HCT116 (cell line): ENCODE measurements around the gene RBM15B. TPM values are rescaled to one million over a fixed set of nuclear protein-coding genes. Genes with fewer than 3 reads are reported as not detected.

Experiments used
- ATAC-seq: fragments of 200-7000 bp; cut with Tn5 transposase; 2 replicates; pipeline ENCODE4 v1.9.1; 2020; ENCODE audit warnings: mild to moderate bottlenecking, moderate library complexity
- BruUV-seq: library from RNA; stranded (reverse); fragments of 400-500 nt; replicated peaks from 2 replicates; lab custom pipeline; 2021; lab: Mats Ljungman, UMichigan
- CTCF ChIA-PET: fragments of 300-600 bp; sonication (Branson Sonifier 250); formaldehyde crosslinking; loops from one replicate; lab custom pipeline; 2021; ENCODE audit warnings: antibody characterized with exemption; lab: Charles Lee
- POLR2A ChIA-PET: fragments of 300-600, 350-600 bp; sonication (Branson Sonifier 250); formaldehyde crosslinking; loops from one replicate; lab custom pipeline; 2021; ENCODE audit warnings: antibody characterized with exemption; lab: Charles Lee
- RAD21 ChIA-PET, 2 experiments: fragments of 300-600 bp; sonication (Branson Sonifier 250); formaldehyde crosslinking; loops; one replicate each; lab custom pipeline; 2023; ENCODE audit warnings: low total read pairs in 2 of 2; ENCODE audit not compliant: uncharacterized antibody in 2 of 2, unreplicated experiment in 2 of 2, low non-redundant PET in 1 of 2; lab: Charles Lee
- DNase-seq: peaks from one replicate; pipeline ENCODE4 v3.0.0-alpha.2; 2010; ENCODE audit warnings: low read depth, low spot score
- H2AFZ ChIP-seq: fragments of 200-600 bp; shearing (Covaris generic), sonication (generic); 2 replicates; pipeline ENCODE4 v1.6.1; 2017; ENCODE audit warnings: low read depth, mixed run types, mixed read lengths, antibody characterized with exemption, low read length; ENCODE audit not compliant: poor library complexity, severe bottlenecking
- H3K27ac ChIP-seq: 2 replicates; pipeline ENCODE4 v1.5.1; 2012; ENCODE audit warnings: low read depth, low read length
- H3K27me3 ChIP-seq: fragments of 200-600 bp; sonication (generic); 2 replicates; pipeline ENCODE4 v1.6.1; 2016; ENCODE audit warnings: mixed run types, low read length, mixed read lengths; ENCODE audit not compliant: insufficient read depth
- H3K36me3 ChIP-seq, 2 experiments: fragments of 200-500 bp in 1 of 2; fragments of 200-600 bp in 1 of 2; sonication (Bioruptor generic) in 1 of 2; sonication (generic) in 1 of 2; 2 replicates each; pipeline versions ENCODE4 v1.5.1 to v1.6.1; 2014 to 2016; ENCODE audit warnings: low read length in 2 of 2, inconsistent platforms in 1 of 2, mixed read lengths in 1 of 2, mixed run types in 1 of 2; ENCODE audit not compliant: insufficient read depth in 2 of 2, control insufficient read depth in 1 of 2
- H3K4me1 ChIP-seq, 2 experiments: fragments of 200-600 bp in 1 of 2; sonication (generic) in 1 of 2; 2 replicates each; pipeline versions ENCODE4 v1.5.1 to v1.6.1; 2012 to 2017; ENCODE audit warnings: low read length in 2 of 2, inconsistent platforms in 1 of 2, mild to moderate bottlenecking in 1 of 2, mixed read lengths in 1 of 2, mixed run types in 1 of 2, moderate library complexity in 1 of 2; ENCODE audit not compliant: insufficient read depth in 2 of 2, control insufficient read depth in 1 of 2
- H3K4me2 ChIP-seq: fragments of 200-600 bp; sonication (generic); 2 replicates; pipeline ENCODE4 v1.6.1; 2017; ENCODE audit warnings: mixed run types, low read length, mixed read lengths
- H3K4me3 ChIP-seq, 2 experiments: fragments of 200-600 bp in 1 of 2; sonication (generic) in 1 of 2; replicated peaks in 1 of 2; 2 replicates each; pipeline ENCODE4 v1.5.1; 2011 to 2016; ENCODE audit warnings: low read length in 2 of 2, control low read depth in 1 of 2, low read depth in 1 of 2, mild to moderate bottlenecking in 1 of 2, mixed read lengths in 1 of 2, mixed run types in 1 of 2
- H3K79me2 ChIP-seq: fragments of 200-600 bp; sonication (generic); 2 replicates; pipeline ENCODE4 v1.6.1; 2017; ENCODE audit warnings: mild to moderate bottlenecking, mixed run types, low read length, moderate library complexity, mixed read lengths; ENCODE audit not compliant: insufficient read depth
- H3K9ac ChIP-seq: fragments of 200-600 bp; sonication (generic); 2 replicates; pipeline ENCODE4 v1.6.1; 2016; ENCODE audit warnings: low read length, mixed read lengths
- H3K9me2 ChIP-seq: fragments of 200-600 bp; sonication (generic), shearing (Covaris generic); 2 replicates; pipeline ENCODE4 v1.6.1; 2017; ENCODE audit warnings: mixed run types, mild to moderate bottlenecking, moderate library complexity; ENCODE audit not compliant: insufficient read depth
- H3K9me3 ChIP-seq, 2 experiments: fragments of 200-500 bp in 1 of 2; fragments of 200-600 bp in 1 of 2; sonication (Bioruptor generic) in 1 of 2; sonication (generic) in 1 of 2; 2 replicates each; pipeline ENCODE4 v1.6.1; 2014 to 2017; ENCODE audit warnings: low read length in 2 of 2, mixed read lengths in 2 of 2, inconsistent platforms in 1 of 2, low read depth in 1 of 2, mild to moderate bottlenecking in 1 of 2, mixed run types in 1 of 2, moderate library complexity in 1 of 2; ENCODE audit not compliant: control insufficient read depth in 1 of 2, insufficient read depth in 1 of 2
- H4K20me1 ChIP-seq: fragments of 200-600 bp; sonication (generic), shearing (Covaris generic); 2 replicates; pipeline ENCODE4 v1.6.1; 2017; ENCODE audit warnings: mixed run types, mild to moderate bottlenecking, moderate library complexity; ENCODE audit not compliant: insufficient read depth
- CBX3 ChIP-seq: IDR thresholded peaks from 2 replicates; pipeline ENCODE4 v1.6.1; 2012; ENCODE audit warnings: low read depth
- CEBPB ChIP-seq: IDR thresholded peaks from 2 replicates; pipeline ENCODE4 v1.6.1; 2012; ENCODE audit warnings: low read depth
- EGR1 ChIP-seq: IDR thresholded peaks from 2 replicates; pipeline ENCODE4 v1.6.1; 2012; ENCODE audit warnings: low read depth
- ELF1 ChIP-seq: IDR thresholded peaks from 2 replicates; pipeline ENCODE4 v1.6.1; 2012; ENCODE audit warnings: low read depth, borderline replicate concordance
- EZH2phosphoT487 ChIP-seq: fragments of 200-600 bp; IDR thresholded peaks from 2 replicates; pipeline ENCODE4 v1.6.1; 2018; ENCODE audit warnings: antibody characterized with exemption, borderline replicate concordance
- FOSL1 ChIP-seq: IDR thresholded peaks from 2 replicates; pipeline ENCODE4 v1.6.1; 2012; ENCODE audit warnings: low read depth
- JUND ChIP-seq: IDR thresholded peaks from 2 replicates; pipeline ENCODE4 v1.6.1; 2012
- POLR2A ChIP-seq: IDR thresholded peaks from 2 replicates; pipeline ENCODE4 v1.7.0; 2011; ENCODE audit warnings: borderline replicate concordance; ENCODE audit not compliant: insufficient read depth, insufficient read length; ENCODE audit errors: extremely low read depth
- POLR2AphosphoS5 ChIP-seq: IDR thresholded peaks from 2 replicates; pipeline ENCODE4 v1.6.1; 2011; ENCODE audit warnings: mild to moderate bottlenecking, low read depth, low read length, moderate library complexity
- RAD21 ChIP-seq: IDR thresholded peaks from 2 replicates; pipeline ENCODE4 v1.6.1; 2012; ENCODE audit warnings: low read depth, mild to moderate bottlenecking
- SP1 ChIP-seq: IDR thresholded peaks from 2 replicates; pipeline ENCODE4 v1.6.1; 2012; ENCODE audit warnings: low read depth
- SRF ChIP-seq: IDR thresholded peaks from 2 replicates; pipeline ENCODE4 v1.6.1; 2012; ENCODE audit warnings: low read depth
- TCF7L2 ChIP-seq: IDR thresholded peaks from 2 replicates; pipeline ENCODE4 v1.7.0; 2011; ENCODE audit warnings: borderline replicate concordance, inconsistent platforms; ENCODE audit not compliant: insufficient read depth, insufficient read length; ENCODE audit errors: extremely low read depth
- YY1 ChIP-seq: IDR thresholded peaks from 2 replicates; pipeline ENCODE4 v1.6.1; 2011; ENCODE audit warnings: low read length, low read depth, moderate library complexity, mild to moderate bottlenecking; ENCODE audit not compliant: insufficient replicate concordance; ENCODE audit errors: extremely low read depth
- ZFX ChIP-seq: fragments of 450-650 bp; IDR thresholded peaks from 2 replicates; pipeline ENCODE4 v1.6.1; 2017
- intact Hi-C: fragments of 100-400 bp; cut with micrococcal nuclease; formaldehyde crosslinking; loops from 2 replicates; pipeline ENCODE4 v1.10.0; 2022
- total RNA-seq: library from RNA; stranded (reverse); gene quantifications from one replicate; pipeline ENCODE4 v1.2.1, GENCODE V29; 2021; ENCODE audit not compliant: unreplicated experiment
- TF ChIP-seq, protein P1 (sequence below): IDR thresholded peaks from 2 replicates; pipeline ENCODE4 v1.6.1; 2011; ENCODE audit warnings: mild to moderate bottlenecking, low read length, moderate library complexity; ENCODE audit not compliant: insufficient replicate concordance; ENCODE audit errors: extremely low read depth
- TF ChIP-seq, protein P2 (sequence below): IDR thresholded peaks from 2 replicates; pipeline ENCODE4 v1.6.1; 2012
- TF ChIP-seq, protein P3 (sequence below), 3 experiments: fragments of 200-600 bp in 1 of 3; sonication (generic) in 1 of 3; IDR thresholded peaks in 2 of 3; conservative IDR thresholded peaks in 1 of 3; 2 replicates each; pipeline ENCODE4 v1.5.1; 2012 to 2017; ENCODE audit warnings: low read depth in 2 of 3, low read length in 2 of 3, antibody characterized with exemption in 1 of 3, borderline replicate concordance in 1 of 3, control low read depth in 1 of 3, mild to moderate bottlenecking in 1 of 3, mixed read lengths in 1 of 3, mixed run types in 1 of 3, moderate library complexity in 1 of 3; ENCODE audit not compliant: insufficient read depth in 1 of 3

RBM15B gene
- total RNA-seq, 1 experiment from 2014 or later: 24.1 TPM

DNA sequence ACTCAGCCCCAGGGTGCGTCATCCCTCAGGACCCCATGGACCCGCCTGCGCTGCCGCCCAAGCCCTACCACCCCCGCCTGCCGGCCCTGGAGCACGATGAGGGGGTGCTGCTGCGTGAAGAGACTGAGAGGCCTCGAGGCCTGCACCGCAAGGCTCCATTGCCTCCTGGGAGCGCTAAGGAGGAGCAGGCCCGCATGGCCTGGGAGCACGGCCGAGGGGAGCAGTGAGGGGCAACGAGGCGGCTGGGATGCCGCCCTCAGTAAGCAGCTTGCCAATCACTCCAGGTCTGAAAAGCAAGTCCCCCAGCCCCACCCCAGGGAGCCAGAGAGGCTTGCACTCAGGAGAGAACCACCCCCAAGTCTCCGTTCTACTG is 9.8 kb upstream of the RBM15B start (continued):
- TF ChIP-seq, protein P1, sequence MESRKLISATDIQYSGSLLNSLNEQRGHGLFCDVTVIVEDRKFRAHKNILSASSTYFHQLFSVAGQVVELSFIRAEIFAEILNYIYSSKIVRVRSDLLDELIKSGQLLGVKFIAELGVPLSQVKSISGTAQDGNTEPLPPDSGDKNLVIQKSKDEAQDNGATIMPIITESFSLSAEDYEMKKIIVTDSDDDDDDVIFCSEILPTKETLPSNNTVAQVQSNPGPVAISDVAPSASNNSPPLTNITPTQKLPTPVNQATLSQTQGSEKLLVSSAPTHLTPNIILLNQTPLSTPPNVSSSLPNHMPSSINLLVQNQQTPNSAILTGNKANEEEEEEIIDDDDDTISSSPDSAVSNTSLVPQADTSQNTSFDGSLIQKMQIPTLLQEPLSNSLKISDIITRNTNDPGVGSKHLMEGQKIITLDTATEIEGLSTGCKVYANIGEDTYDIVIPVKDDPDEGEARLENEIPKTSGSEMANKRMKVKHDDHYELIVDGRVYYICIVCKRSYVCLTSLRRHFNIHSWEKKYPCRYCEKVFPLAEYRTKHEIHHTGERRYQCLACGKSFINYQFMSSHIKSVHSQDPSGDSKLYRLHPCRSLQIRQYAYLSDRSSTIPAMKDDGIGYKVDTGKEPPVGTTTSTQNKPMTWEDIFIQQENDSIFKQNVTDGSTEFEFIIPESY: no peak
- TF ChIP-seq CBX3 (no peak), POLR2A (no peak), RAD21 (no peak), ZFX (no peak)

DNA sequence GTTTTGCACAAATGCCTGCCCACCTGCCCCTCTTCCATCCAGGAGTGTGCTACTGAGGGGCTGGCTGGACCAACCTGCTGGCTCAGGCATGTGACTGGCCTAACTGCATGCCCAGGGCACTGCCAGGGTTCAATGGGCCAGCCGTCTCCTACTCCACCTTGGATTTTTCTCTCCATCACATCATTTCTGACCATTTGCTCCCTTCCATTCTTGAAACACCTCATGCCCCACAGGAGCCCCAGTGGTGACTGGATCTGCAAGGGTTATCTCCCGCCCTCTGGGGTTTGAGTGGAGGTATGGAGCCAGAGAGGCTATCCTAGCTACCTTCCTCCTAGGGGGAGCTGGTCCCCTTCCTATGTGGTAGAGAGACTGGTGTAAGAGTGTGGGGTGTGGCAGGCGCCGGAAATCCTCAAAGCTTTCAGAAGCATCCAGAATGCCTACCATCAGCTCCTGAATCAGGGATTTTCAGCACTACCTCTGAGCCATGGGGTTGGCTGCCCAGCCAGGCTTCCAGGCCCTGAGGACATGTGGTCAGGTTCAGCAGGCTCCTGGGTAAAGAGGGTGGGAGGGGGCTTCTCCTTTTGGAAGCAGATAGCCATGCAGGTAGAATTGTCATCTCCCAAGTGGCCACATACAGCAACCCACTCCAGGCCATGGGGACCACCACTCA is 8.9 kb upstream of the RBM15B start:
- BruUV-seq: no TSS peak
- Histone ChIP-seq H3K79me2 (peaks cover 33% of the 10 kb centered on the region), H3K4me3 (no peak overlapping the region), H3K4me2 (no peak overlapping the region), H3K9ac (no peak overlapping the region), H2AFZ (no peak overlapping the region), H3K9me2 (no peaks in the 10 kb centered on the region), H3K9me3 (no peaks in the 10 kb centered on the region), H3K27me3 (no peaks in the 10 kb centered on the region), H3K36me3 (peaks cover 0 to 9% of the 10 kb centered on the region in 2 experiments; a peak in 1 of 4 replicates), H3K4me1 (peaks cover 6 to 22% of the 10 kb centered on the region in 2 experiments; a peak in 3 of 4 replicates), H3K27ac (no peak overlapping the region), H4K20me1 (no peaks in the 10 kb centered on the region)
- ATAC-seq (no peak), DNase-seq (no peak)
- ChIA-PET POLR2A (no interaction called here), RAD21 (no interaction called here), CTCF (interaction anchor here (0.5 to 0.9 kb wide), 2 partner anchors 10 to 117 kb away, joined by 3 to 4 read pairs; no protein-coding TSS in a partner anchor)
- intact Hi-C loops: loop anchor here (10.0 kb wide), 1 partner anchor 1027 kb away; the partner anchor contains the start of genes CYB561D2, NPRL2 and TMEM115
- TF ChIP-seq SRF (no peak), EZH2phosphoT487 (no peak), ELF1 (no peak), TCF7L2 (no peak), CEBPB (no peak), POLR2A (peak; percentile 23), SP1 (no peak), FOSL1 (no peak), EGR1 (no peak), YY1 (no peak), POLR2AphosphoS5 (no peak; the same call in none of the 2 replicates), CBX3 (no peak), JUND (no peak), RAD21 (no peak)
- TF ChIP-seq, protein P2, sequence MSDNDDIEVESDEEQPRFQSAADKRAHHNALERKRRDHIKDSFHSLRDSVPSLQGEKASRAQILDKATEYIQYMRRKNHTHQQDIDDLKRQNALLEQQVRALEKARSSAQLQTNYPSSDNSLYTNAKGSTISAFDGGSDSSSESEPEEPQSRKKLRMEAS: no peak
- TF ChIP-seq, protein P1: no peak
- TF ChIP-seq, protein P3, sequence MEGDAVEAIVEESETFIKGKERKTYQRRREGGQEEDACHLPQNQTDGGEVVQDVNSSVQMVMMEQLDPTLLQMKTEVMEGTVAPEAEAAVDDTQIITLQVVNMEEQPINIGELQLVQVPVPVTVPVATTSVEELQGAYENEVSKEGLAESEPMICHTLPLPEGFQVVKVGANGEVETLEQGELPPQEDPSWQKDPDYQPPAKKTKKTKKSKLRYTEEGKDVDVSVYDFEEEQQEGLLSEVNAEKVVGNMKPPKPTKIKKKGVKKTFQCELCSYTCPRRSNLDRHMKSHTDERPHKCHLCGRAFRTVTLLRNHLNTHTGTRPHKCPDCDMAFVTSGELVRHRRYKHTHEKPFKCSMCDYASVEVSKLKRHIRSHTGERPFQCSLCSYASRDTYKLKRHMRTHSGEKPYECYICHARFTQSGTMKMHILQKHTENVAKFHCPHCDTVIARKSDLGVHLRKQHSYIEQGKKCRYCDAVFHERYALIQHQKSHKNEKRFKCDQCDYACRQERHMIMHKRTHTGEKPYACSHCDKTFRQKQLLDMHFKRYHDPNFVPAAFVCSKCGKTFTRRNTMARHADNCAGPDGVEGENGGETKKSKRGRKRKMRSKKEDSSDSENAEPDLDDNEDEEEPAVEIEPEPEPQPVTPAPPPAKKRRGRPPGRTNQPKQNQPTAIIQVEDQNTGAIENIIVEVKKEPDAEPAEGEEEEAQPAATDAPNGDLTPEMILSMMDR (IDR thresholded peaks at IDR 0.05 in 2 of 3, conservative IDR thresholded peaks at IDR 0.05 in 1 of 3; ENCODE audit: borderline replicate concordance in 1 of 3, insufficient read depth in 1 of 3, low read depth in 2 of 3, low read length in 2 of 3): 0 out of 6 replicates have a peak, but pooled peaks of 1 of the 3 experiments have one; percentile 7
